Erythroblast (primary cell): ENCODE data around the gene ARID1B.

Source experiments
- DNase-seq, 2 experiments: peaks; one replicate each; lab custom pipeline; 2025; lab: John Stamatoyannopoulos, UW
- GATA1 ChIP-seq: IDR thresholded peaks from 2 replicates; pipeline ENCODE4 v1.6.1; 2011; ENCODE audit warnings: low read depth, mild to moderate bottlenecking, control low read depth, low read length, moderate library complexity
- POLR2A ChIP-seq: IDR thresholded peaks from 2 replicates; pipeline ENCODE4 v1.6.1; 2011; ENCODE audit warnings: mild to moderate bottlenecking, low read length

The ARID1B gene

DNA sequence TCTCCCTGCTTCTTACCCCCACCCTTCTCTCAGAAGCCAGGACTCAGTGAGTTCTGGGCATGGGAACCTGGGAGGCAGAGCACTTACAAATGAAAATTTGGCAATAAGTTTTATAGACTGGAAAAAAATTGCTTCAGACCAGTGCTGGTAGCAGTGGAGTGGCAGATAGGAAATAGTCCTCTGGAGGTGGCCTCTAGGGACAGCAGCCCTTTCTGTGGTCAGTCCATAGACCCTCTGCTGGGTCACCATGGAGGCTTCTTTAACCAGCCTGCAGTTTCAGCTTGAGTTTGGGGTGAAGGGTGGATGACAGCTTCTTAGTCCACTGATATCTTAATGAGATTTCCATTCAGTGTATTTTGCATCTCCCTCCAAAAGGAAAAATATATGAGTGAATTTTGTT is 179.1 kb downstream of the ARID1B start:
- no peak for DNase-seq
- no peak for TF ChIP-seq POLR2A

DNA sequence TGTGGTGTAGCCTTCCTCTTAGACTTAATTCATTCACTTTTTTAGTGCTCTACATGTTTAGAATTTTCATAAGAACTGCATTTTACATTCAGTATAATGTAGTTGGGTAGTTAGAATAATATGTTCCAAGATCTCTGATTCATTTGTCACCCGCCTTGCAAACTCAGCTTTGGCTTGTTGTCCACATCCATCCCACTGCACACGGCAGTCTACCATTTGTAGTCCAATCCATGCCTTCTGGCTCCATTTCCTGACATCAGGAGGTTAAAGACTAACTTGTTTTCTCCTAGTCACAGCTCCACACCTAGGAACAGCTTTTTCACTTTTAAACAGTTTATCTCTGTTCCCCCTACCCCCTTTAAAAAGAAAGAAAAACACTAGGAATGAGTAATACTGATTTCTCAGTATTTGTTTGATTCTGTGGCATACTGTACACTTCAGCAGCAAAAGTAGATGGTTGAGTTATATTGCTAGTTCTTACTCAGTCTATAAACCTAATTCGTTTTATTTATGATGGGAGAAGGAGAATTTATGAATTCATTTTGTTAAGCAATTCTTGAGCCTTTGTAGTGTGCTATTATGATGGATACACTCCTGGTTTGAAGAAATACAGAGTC is 180.9 kb downstream of the ARID1B start:
- TF ChIP-seq POLR2A (no peak), GATA1 (no peak)
- no peak for DNase-seq

GRCh38 chr6:156960525-156960924 is 183.3 kb downstream of the ARID1B start:
- no peak for TF ChIP-seq POLR2A
- no peak for TF ChIP-seq GATA1
- no peak for DNase-seq

- no peak for TF ChIP-seq GATA1
- no peak for TF ChIP-seq POLR2A
- no peak for DNase-seq
Measured at GRCh38 chr6:156961282-156961892, 184.2 kb downstream of the ARID1B start.

- TF ChIP-seq GATA1, result no peak
- TF ChIP-seq POLR2A, result no peak
- DNase-seq, result peak in 1 of 2 experiments; percentile 18
Measured at GRCh38 chr6:156963712-156964700, 186.8 kb downstream of the ARID1B start.

GRCh38 chr6:156967852-156968251 is 190.7 kb downstream of the ARID1B start:
- TF ChIP-seq POLR2A (no peak), GATA1 (no peak)
- DNase-seq, result no peak

DNA sequence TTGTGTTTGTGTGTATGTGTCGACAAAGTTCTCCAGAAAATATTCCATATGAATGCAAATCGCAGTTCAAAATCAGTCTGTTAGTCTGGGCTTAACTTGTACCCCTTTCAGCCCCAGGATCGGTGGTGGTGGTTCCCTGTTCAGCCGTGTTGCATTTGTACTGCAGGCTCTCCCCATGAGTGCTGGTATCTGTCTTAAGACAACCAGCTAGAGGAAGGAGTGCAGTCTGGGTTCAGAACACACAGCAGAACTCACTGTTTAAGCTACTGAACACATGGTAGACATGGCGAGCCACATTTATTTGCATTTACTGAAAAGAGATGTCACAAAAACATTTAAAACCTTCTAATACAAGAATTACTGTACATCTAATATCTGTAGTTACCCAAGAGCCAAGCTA is 192.1 kb downstream of the ARID1B start:
- TF ChIP-seq GATA1 (no peak), POLR2A (no peak)

DNA sequence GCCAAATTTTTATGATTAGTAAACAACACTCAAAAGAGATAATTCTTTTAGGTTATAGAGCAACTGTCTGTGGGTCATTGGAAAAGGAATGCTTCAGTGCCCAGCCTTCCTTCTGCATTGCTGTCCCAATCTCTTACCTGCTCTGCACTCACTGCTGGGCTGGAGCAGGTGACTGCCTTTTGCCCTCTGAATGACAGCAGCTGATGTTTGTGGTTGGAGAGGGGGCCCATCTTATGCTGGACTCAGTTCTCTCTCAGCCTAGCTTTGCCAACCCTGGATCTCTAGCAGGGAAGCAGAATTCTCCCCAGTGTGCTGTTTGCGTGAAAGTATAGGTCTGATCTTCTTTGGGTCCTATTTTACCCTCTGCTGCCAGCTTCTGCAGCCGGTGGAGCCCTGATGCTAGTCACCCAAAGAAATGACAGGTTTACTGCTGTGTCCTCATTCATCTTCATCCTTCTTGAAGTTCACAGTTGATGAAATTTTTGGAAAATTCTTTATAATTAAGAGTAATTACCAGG is 193.5 kb downstream of the ARID1B start:
- no peak for DNase-seq
- TF ChIP-seq POLR2A, result no peak
- TF ChIP-seq GATA1, result no peak

More for the DNA sequence above, 192.1 kb downstream of the ARID1B start:
- no peak for DNase-seq

DNA sequence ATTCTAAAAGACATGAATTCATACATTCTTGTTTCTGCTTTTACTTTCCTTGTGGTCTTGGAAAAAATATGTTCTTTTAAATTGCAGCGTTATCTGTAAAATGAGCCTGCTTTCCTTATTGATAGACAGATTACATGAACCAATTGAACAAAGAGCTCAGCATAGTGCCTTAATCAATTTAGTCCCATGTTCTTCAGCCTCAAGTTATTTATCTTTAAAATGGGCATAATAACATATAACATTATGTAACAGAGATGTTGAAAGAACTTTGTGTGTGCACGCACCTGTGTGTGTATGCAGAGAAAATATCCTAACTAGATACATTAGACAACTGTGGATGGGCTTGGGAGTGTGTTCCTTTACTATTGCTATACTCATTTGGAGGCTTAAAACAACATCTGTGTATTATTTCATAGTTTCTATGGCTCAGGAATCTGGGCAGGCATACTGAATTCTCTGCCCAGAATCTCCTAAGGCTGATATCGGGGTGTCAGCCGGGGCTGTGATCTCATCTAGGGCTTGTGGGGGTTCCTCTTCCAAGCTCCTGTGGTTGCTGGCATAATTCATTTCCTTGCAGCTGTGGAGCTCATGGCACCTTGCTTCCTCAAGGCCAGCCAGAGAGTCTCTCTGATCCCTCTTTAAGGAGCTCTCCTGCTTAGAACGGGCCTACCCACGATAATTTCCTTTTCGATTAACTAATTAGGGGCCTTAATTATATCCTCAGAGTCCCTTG is 194.1 kb downstream of the ARID1B start:
- TF ChIP-seq GATA1 (no peak), POLR2A (no peak)
- no peak for DNase-seq

GRCh38 chr6:156972145-156972544 is 195.0 kb downstream of the ARID1B start:
- DNase-seq, result no peak
- TF ChIP-seq GATA1 (no peak), POLR2A (no peak)

GRCh38 chr6:156974830-156975261 is 197.7 kb downstream of the ARID1B start:
- no peak for DNase-seq
- no peak for TF ChIP-seq GATA1
- TF ChIP-seq POLR2A, result no peak

DNA sequence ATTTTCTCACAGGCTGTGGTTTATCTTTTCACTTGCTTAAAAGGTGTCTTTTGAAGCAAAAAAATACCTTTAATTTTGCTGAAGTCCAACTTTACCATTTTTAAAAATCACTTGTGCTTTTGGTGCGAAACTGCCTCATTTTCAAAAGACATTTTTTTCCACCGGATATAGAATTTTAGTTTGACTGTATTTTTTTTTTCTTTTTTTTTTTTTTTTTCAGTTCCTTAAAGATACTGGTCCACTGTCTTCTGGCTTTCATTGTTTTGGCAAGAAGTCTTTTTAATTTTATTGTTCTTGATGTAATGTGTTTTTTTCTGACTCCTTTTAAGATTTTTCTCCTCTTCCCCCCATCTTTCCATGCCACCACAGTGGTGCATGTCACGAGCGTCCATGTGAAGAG is 198.2 kb downstream of the ARID1B start:
- no peak for DNase-seq
- no peak for TF ChIP-seq GATA1
- TF ChIP-seq POLR2A, result no peak
